GM21423 (cell line): Measurements from ENCODE around the gene ASAP3.
"Not testable (repeated sequence)": the region's sequence is repeated elsewhere in the genome, so short reads cannot be mapped to it uniquely, and the experiment has no call there.

Experiments used
- ATAC-seq: cut with Tn5 transposase; IDR thresholded peaks from one replicate; pipeline ENCODE4 v1.9.1; 2021; ENCODE audit warnings: mild to moderate bottlenecking, moderate library complexity; ENCODE audit not compliant: unreplicated experiment

Gene ASAP3

DNA sequence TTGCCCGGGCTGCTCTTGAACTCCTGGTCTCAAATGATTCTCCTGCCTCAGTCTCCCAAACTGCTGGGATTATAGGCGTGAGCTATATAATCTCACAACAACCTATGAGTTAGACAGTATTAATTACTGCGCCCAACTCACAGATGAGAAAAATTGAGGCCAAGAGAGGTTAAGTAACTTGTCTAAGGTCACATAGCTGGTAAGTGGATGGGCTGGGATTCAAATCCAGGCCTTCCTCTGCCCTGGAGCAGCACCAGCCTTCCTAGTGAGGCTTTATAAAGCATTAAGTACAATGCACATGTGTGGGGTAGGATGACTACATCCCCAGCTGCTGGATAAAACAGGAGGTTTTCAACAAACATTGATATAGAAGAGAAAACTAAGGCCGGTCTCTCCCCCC, 31.9 kb upstream of the ASAP3 start:
- no peak for ATAC-seq

DNA sequence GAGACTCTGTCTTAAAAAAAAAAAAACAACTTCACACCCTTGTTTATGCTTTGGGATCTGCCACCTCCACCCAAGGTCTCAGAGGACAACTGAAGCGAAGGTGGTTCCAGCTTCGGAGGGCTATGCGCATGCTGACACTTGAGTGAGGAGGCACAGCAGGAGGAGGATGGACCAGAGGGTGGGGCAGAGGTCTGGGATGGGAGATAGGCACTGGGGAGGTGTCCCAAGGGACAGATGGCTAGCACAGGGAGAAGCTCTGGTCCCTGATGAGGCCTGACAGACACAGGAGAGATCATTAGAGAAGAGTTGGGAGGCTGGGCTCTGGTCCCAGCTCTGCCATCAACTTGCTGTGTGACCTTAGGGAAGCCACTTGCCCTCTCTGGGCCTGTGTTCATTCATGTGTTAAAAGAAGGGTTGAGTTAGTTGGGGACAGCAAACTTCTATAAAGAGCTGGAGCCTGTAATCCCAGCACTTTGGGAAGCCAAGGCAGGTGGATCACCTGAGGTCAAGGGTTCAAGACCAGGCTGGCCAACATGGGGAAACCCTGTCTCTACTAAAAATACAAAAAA, 30.2 kb upstream of the ASAP3 start:
- no peak for ATAC-seq

DNA sequence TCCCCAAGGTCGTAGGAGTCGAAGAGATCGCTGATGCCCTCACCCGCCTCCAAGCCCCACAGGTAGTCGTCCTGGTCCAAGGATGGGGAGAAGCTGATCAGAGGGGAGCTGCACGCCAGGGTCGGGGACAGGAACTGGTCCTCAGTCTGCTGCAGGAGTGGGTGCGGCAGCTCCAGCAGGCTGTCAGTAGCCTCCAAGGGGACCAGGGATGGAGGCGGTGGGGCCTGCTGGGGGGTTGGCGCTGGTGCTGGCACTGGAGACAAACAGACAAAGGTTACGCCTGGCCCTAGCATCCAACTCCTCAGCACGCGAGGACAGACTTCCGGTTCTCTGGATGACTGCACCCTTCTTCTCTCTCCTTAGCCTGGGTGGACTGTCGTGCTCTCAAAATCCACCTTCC, 25.9 kb upstream of the ASAP3 start:
- ATAC-seq: no peak

DNA sequence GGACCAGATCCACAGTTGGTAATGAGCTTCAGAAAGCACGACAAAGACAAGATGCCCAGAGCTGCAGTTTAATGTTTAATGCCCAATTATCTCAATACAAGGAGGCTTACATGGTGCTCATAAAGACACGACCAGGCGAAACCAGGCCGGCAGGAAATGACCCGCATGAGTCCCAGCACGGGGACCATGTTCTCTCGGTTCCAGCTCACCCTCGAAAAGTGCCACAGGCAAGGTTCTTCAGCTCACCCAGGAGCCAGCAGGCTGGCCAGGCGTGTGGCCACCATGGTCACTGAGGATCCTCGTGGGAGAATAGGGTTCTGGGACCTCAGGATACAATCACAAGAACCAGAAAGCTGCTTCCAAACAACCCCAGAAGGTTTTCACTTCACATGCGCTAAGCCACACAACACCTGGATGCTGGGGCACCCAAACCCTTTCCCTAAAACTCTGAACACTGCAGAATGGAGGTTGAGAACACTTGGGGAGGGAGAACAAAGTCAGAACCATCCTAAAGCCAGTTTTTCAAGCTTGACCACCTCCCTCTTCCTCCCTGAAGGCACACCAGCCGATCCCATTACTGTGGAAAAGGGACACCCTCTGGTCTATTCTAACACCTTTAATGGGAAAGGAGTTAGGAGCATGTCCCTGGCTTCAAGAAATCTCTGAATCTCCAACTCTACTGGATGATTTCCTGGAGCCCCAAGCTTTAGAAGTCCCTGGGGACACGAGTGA, 22.6 kb upstream of the ASAP3 start:
- ATAC-seq: no peak

DNA sequence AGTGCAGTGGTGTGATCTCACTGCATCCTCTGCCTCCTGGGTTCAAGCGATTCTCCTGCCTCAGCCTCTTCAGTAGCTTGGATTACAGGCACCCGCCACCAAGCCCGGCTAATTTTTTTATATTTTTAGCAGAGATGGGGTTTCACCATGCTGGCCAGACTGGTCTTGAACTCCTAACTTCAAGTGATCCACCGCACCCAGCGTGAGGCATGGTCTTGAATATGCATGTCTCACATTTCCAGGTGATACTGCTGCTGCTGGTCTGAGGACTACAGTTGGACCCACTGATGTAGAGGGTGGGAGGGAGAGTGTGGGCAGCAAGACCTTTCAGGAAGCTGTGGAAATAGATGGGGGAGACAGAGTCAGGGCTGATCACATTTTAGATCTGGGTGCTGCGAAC, 21.9 kb upstream of the ASAP3 start:
- ATAC-seq: no peak

DNA sequence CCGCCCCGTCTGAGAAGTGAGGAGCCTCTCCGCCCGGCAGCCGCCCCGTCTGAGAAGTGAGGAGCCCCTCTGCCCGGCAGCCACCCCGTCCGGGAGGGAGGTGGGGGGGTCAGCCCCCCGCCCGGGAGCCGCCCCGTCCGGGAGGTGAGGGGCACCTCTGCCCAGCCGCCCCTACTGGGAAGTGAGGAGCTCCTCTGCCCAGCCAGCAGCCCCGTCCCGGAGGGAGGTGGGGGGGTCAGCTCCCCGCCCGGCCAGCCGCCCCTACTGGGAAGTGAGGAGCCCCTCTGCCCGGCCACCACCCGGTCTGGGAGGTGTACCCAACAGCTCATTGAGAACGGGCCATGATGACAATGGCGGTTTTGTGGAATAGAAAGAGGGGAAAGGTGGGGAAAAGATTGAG, 20.2 kb upstream of the ASAP3 start:
- not testable (repeated sequence) for ATAC-seq

DNA sequence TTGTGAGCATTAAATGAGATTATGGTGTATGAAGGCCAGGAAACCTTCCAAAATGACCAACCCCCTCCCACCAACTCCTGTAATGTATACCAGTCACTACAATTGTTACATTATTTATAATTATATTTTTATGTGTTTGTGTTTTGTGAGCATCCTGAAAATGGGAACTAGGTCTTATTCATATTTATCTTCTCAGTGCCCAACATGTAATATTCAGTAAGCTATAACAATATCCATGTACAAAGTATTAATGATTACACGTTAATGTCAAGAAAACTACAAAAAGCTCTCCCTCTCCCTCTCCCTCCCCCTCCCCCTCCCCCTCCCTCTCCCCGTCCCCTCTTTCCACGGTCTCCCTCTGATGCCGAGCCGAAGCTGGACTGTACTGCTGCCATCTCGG, 19.0 kb upstream of the ASAP3 start:
- no peak for ATAC-seq

DNA sequence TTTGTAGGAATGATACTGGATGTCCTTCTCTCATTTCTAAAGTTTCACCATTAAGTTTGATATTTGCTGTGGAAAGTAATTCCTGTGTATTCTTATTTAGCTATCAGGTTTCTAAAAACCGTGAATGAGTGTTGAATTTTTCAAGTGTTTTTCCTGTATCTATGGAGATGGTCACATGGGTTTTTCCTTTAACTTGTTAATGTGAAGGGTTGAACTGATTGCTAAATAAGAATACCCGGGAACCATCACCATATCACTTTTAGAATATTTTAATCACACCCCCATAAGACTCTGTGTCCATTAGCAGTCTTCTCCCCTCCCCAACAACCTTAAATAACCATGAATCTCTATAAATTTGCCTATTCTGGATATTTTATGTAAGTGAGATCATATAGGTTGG, 16.5 kb upstream of the ASAP3 start:
- no peak for ATAC-seq

DNA sequence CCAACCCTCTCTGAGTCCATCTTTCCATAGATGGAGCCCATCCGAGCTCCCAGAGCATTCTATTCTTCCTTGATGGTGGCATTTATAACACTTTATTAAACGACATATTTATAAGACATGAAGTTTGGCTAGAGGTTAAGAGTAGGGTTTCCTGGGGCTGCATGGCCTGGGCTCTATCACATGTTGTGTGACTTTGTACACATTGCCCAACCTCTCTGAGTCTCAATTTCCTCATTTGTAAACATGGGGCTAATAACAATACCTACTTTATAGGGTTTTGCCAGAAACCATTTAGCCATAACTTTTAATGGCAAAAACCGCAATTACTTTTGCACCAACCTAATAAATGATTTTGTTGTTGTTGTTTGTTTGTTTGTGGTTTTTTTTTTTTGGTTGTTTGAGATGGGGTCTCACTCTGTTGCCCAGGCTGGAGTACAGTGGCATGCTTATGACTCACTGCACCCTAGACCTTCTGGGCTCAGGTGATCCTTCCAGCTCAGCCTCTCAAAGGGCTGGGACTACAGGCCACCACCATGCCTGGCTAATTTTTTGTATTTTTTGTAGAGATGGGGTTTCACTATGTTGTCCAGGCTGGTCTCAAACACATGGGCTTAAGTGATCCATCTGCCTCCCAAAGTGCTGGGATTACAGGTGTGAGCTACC, 13.9 kb upstream of the ASAP3 start:
- ATAC-seq: no peak

DNA sequence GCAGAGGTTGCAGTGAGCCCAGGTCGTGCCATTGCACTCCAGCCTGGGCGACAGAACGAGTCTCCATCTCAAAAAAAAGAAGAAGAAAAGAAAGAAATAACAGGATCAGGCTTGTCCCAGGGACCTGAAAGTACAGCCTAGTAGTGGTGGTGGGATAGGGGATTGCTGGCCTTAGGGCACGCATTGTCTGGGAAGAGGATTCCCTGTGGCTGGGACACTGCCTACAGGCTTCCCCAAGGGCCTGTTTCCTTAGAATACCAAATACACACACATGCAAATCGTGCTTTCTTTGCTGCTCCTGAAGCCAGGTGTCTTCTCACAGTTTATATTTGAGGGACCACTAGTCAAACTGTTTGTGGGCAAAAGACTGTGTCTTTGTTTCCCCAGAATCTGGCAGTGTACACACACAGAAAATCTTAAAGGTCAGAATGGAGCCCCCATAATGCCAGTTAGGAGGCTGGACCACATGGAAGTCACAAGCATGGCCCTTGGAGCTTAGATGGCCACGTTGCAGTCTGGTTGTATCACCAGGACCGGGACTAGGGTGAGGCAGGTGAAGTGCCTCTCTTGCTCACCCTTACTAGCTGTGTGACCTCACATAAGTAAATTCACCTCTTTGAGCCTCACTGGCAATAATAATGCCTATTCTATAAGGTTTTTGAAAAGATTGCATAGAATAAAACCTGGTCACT, 12.7 kb upstream of the ASAP3 start:
- ATAC-seq: no peak

DNA sequence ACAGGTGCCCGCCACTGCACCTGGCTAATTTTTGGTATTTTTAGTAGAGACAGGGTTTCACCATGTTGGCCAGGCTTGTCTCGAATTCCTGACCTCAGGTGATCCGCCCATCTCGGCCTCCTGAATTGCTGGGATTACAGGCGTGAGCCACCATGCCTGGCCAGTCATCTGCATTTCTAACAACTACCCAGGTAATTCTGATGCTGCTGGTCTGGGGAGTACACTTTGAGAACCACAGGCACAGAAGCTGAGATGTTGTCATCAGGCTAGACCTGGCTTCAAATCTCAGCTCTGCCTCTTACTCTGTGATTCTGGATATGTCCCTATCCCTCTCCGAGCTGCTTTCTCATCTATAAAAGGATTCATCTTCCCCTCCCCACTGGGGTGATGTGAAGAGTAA, 10.9 kb upstream of the ASAP3 start:
- not testable (repeated sequence) for ATAC-seq

DNA sequence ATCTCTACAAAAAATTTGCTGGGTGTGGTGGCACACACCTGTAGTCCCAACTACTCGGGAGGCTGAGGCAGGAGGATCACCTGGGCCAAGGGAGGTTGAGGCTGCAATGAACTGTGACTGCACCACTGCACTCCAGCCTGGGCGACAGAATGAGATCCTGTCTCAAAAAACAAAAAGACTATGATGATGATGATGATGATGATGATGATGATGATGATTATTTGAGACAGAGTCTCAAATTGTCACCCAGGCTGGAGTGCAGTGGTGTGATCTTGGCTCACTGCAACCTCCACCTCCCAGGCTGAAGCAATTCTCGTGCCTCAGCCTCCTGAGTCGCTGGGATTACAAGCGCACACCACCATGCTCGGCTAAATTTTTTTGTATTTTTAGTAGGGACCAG, 8.8 kb upstream of the ASAP3 start:
- ATAC-seq: not testable (repeated sequence)

DNA sequence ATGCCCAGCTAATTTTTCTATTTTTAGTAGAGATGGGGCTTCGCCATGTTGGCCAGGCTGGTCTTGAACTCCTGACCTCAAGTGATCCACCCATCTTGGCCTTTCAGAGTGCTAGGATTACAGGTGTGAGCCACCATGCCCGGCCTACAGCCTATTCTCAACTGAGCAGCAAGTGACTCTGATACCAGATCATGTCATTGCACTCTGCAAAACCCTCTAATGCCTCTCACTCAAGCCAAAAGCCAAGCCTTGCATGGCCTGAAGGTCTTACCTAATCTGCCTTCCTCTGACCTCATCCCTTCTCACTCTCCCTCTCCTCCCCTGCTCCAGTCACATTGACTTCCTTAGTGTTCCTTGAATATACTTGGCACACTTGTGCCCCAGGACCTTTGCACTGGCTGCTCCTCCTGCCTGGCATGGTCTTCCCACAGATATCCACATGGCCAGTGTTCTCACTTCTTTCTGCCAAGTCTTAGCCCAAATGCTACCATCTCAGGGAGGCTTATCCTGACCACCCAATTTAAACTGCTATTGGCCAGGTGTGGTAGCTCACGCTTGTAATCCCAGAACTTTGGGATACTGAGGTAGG, 8.2 kb upstream of the ASAP3 start:
- ATAC-seq: no peak

DNA sequence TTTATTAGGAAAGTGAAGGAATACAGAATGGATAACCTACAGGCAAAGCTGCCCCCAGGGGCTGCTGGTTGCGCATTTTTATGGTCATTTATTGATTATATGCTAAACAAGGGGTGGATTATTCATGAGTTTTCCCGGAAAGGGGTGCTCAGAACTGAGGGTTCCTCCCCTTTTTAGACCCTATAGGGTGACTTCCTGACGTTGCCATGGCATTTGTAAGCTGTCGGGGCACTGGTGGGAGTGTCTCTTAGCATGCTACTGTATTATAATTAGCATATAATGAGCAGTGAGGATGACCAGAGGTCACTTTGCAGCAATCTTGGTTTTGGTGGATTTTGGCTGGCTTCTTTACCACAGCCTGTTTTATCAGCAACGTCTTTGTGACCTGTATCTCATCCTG, 5.9 kb upstream of the ASAP3 start:
- no peak for ATAC-seq

DNA sequence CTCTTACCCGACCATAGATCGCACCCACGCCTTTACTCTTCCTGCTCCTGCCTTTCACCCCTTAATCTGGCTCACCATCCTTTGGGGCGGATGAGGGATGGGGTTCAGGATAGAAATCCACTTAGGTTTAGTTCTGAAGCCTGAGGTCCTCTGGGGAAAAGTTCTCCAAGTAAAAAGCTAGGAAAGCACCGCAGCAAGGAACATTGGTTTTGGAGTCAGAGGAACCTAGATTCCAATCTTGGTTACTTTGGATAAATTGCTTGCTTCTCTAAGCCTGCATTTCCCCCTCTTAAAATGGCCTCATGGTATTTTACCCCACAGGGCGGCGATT, 988 bp upstream of the ASAP3 start:
- ATAC-seq: no peak

DNA sequence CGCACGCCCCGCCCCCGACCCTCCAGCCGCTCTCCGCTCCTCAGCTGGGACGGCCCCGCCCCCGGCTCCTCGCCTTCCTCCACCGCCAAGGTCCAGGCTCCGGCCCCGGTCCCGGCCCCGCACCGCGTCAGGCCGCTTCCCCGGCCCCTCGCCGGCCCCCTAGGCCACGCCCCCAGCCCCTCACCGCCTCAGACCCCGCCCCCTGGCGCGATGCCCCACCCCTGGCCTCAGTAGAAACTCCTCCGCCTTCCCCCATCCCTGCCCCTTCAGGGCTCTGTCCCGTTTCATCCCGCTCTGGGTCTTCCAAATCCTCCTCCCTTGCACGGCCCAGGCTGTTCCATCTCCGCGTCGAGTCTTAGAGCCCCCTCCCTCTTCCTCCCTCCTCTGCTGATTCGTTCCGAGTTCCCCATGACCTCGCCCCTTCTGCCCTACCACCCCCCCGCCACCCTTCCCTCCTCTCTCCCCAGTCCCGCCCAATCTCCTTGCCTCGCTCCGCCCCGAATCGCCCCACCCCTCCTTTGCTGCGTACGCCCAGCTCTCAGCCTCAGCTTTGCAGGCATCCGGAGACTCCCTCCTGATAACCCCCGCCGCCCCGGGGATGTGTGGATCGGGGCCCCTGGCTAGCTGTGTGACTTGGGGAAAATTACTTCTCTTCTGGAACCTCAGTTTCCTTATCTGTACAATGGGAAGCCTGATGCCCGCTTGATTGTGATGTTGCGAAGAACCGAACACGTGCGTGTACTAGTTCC, 448 bp upstream of the ASAP3 start:
- ATAC-seq: peak; percentile 63

DNA sequence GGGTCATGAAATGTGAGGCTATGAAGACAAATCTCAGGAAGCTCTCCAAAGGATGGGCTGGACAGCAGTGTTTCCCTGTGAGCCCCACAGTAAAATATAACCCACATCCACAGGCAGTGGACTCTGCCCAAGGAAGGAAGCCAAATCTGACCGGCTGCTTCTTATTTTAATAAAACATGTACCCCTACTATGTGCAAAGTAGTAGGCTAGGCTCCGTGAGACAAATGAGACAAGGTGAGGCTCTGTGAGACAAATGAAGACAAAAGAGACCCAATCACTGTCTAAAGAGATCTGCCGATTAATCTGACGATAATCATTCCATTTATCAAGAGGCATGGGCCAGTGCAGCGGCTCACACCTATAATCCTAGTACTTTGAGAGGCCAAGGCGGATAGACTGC, 2.1 kb downstream of the ASAP3 start:
- ATAC-seq: no peak

DNA sequence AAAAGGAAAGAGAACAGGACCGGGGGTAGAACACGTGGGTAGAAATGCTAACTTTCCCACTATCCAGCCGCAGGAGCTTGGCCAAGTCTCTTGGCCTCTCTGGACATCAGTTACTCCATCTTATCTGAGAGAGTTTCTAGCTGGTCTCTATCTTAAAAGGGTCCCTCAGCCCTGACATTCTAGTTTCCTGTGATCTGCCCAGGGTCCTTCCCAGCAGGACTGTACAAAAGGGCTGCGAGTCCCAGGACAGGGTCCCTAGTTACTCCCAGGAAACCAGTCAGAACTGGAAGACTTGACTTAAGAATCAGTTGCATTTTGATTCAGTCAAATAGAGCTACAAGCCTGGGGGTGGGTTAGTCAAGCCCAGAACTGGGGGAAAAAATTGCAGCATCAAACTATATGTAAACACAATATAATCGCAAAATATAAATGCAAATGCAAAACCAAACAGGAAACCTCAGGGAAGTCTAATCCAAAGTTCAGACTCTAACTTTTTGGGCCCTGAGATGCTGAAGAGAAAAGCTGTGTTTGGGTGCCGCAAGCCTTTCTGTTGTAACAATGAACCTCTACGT, 2.9 kb downstream of the ASAP3 start:
- no peak for ATAC-seq

DNA sequence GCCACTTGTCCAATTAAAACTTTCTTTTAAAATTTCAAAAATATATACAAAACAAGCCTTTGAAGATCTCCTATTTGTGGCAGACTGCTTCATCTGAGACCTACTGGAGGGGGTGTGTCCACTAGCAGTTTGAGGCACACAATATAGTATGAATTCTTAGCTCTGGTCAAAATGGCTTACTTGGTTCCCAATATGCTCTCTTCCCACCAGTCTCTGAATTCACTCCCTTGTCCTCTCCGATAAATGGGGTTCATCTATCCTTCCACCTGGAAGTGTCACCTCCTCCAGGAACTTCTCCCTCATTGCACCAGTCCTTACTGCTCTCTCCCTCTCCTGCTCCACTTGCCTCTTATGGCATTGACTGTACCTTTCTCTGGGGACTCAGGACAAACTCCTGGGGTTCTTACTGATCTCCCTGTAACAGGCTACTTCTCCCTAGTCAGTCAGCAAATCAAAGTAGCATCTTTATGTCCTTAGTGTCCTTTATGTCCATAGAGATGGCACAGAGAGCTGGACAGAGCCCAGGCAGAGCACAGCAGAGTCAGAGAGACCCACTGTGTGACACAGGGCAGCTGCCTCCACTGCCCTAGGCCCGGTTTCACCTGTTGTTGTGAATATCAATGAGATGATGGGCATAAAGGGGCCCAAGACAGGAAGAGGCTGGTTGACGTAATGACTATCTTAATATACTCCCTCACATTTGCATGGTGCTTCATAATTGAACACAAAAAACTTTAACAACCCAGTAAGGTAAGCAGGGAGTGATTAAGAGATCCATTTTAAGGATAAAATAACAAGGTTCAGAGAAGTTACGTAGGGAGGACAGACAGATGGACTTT, 3.6 kb downstream of the ASAP3 start:
- no peak for ATAC-seq

DNA sequence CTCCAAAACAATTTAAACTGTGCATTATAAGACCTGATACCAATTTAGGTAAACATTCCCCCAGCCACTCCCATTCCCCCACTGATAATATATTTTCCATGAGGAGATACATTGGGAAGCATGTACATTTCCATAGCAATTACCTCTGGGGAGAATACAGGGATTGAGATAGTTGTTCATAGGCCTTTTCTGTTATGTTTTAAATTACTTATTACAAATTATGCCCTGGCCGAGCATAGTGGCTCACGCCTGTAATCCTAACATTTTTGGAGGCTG, 4.4 kb downstream of the ASAP3 start:
- ATAC-seq: no peak
